GM12872 (cell line): ENCODE data around the gene KANK4.

ENCODE experiments used
- CTCF ChIP-seq: IDR thresholded peaks from 3 replicates; pipeline ENCODE4 v1.5.1; 2011; ENCODE audit warnings: low read depth, mild to moderate bottlenecking, low read length, moderate library complexity; ENCODE audit not compliant: insufficient read depth

The KANK4 gene

GRCh38 chr1:62198781-62199125 lies 120.5 kb downstream of the KANK4 start:
- TF ChIP-seq CTCF: no peak

- no peak for TF ChIP-seq CTCF
Measured at GRCh38 chr1:62198069-62198780, 121.0 kb downstream of the KANK4 start.

GRCh38 chr1:62196086-62196690 lies 123.0 kb downstream of the KANK4 start:
- no peak for TF ChIP-seq CTCF

DNA sequence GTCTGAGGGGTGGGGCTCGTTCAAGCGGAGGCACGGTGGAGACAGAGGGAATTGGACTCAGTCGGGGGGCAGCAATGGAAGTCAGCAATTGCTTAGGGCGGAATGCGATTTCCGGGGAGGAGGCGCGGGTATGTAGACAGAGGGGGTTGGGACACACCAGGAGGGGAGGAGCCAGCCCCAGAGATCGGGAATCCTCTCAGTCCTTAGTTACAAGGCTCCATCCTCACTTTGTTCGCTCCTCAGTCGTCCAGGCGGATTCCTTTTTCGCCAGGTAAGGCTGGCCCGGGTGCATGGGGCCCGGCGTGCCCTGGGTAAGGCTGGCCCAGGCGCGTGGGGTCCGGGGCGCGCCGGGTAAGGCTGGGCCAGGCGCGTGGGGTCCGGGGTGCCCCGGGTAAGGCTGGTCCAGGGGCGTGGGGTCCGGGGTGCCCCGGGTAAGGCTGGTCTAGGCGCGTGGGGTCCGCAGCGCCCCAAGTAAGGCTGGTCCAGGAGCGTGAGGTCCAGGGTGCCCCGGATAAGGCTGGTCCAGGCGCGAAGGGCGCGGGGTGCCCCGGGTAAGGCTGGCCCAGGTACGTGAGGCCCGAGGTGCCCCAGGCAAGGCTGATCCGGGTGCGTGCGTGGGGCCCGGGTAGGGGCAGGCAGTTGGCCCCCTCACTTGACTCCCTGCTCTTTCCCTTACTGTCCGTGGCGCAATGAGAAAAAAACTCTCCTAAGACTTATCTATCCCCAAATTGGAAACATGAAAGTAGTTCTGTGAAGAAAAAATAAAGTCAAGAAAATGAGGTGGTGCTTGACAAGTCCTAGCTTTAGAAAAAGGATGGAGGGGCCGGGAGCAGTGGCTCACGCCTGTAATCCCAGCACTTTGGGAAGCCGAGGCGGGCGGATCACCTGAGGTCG lies 124.3 kb downstream of the KANK4 start, which contains the start of gene L1TD1:
L1TD1 (plus strand) TSS at position 199 of the 894 bp plus-strand sequence. CDS start 11,780 bp downstream, outside the sequence.
- TF ChIP-seq CTCF: no peak

DNA sequence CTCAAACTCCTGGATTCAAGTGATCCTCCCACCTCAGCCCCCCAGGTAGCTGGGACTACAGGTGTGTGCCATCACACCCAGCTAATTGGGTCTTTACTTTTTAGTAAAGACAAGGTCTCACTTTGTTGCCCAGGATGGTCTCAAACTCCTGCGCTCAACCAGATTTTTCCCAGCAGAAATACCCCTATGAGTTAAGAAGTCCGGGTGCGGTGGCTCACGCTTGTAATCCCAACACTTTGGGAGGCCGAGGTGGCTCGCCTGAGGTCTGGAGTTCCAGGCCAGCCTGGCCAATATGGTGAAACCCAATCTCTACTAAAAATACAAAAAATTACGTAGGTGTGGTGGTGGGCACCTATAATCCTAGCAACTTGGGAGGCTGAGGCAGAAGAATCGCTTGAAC lies 131.1 kb downstream of the KANK4 start:
- no peak for TF ChIP-seq CTCF

GRCh38 chr1:62187548-62187947 lies 131.7 kb downstream of the KANK4 start:
- TF ChIP-seq CTCF: no peak
